ENCODE results near the gene CBX4. TPM values are rescaled to one million over a fixed set of nuclear protein-coding genes. Genes with fewer than 3 reads are reported as not detected.

Gene CBX4
- total and polyA plus RNA-seq, 10 of the 15 experiments (the other 5 are each of a cell fraction or from before 2014, with no cell fraction given) = 0.69 to 24.6 (median 4.2) TPM

DNA sequence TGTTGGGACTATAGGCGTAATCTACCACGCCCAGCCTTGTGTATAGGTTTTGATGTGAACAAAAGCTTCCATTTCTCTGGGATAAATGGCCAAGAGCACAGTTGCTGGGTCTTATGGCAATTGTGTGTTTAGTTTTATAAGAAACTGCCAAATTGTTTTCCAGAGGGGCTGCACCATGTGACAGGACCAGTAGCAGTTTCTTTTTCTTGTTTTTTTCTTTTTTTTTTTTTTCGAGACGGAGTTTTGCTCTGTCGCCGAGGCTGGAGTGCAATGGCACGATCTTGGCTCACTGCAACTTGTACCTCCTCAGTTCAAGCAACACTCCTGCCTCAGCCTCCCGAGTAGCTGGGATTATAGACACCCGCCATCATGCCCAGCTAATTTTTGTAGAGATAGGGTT lies 34.3 kb upstream of the CBX4 start:
- in situ Hi-C loops (cut with MboI) = no loop called here
- intact Hi-C loops (cut with micrococcal nuclease; ENCODE audit: unreplicated experiment) = no loop called here
- H3K9ac ChIP-seq (ENCODE audit: control insufficient read depth, insufficient read depth, low read length) = no peak overlapping the region

DNA sequence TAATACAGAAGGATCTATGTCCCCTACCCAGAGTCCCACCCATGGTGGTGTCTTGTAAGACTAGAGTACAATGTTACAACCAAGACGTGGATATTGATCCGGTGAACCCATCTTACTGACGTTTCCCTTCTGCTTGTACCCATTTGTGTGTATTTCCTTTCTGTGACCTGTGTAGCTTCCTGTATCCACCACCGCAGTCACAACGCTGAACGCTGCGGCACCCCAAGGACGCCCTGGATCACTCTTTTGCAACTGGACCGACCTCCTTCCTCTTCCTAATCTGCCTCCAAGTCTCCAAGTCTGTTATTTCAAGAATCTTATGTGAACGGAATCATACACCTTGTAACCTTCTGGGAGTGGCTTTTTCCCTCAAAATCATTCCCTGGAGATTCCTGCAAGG lies 33.5 kb upstream of the CBX4 start:
- Histone ChIP-seq H3K4me2 (ENCODE audit: control insufficient read depth, insufficient read depth) (no peak overlapping the region), H3K36me3 (ENCODE audit: control insufficient read depth in 2 of 2, insufficient read depth in 2 of 2, low read length in 1 of 2) (no peaks in the 10 kb centered on the region), H3K9me3 (replicated peaks; ENCODE audit: control insufficient read depth, insufficient read depth, low read length) (no peaks in the 10 kb centered on the region), H3K9ac (ENCODE audit: control insufficient read depth, insufficient read depth, low read length) (no peak overlapping the region), H3K4me1 (ENCODE audit: control insufficient read depth, insufficient read depth, low read length) (no peaks in the 10 kb centered on the region), H2AFZ (ENCODE audit: control insufficient read depth, low read depth, low read length) (no peak overlapping the region), H3K27me3 (replicated peaks in 1 of 2; ENCODE audit: control insufficient read depth in 2 of 2, insufficient read depth in 2 of 2, low read length in 1 of 2) (no peaks in the 10 kb centered on the region), H3K79me2 (ENCODE audit: control insufficient read depth, insufficient read depth, low read length) (no peaks in the 10 kb centered on the region), H3K27ac (ENCODE audit: control insufficient read depth, insufficient read depth) (no peak overlapping the region), H4K20me1 (ENCODE audit: control insufficient read depth, insufficient read depth) (no peaks in the 10 kb centered on the region), H3K4me3 (no peak overlapping the region)
- 18% methylated on average over 10 of the region's 10 CpGs for WGBS (ENCODE audit: insufficient coverage, insufficient replicate concordance, low lambda C conversion rate, missing lambda C conversion rate)
- ChIA-PET CTCF (no interaction called here), POLR2A (no interaction called here), SMC1A (ENCODE audit: uncharacterized antibody, unreplicated experiment) (interaction anchor here (1.1 kb wide), 1 partner anchor 8 kb away, joined by 4 read pairs; no protein-coding TSS in a partner anchor), RAD21 (ENCODE audit: unreplicated experiment) (no interaction called here)
- FAIRE-seq (no peak), ATAC-seq (no peak), DNase-seq (ENCODE audit: low read depth, low spot score) (no peak)
- BruUV-seq (replicated peaks) = no TSS peak
- in situ Hi-C loops (cut with MboI) (no loop called here), intact Hi-C loops (cut with micrococcal nuclease; ENCODE audit: unreplicated experiment) (no loop called here)
- TF ChIP-seq DPF2 (IDR thresholded peaks at IDR 0.05) (no peak), LARP7 (IDR thresholded peaks at IDR 0.05) (no peak), CHD4 (IDR thresholded peaks at IDR 0.05) (no peak), CHD1 (IDR thresholded peaks at IDR 0.05; ENCODE audit: low read depth, low read length) (no peak), HDAC2 (IDR thresholded peaks at IDR 0.05) (no peak), SREBF1 (IDR thresholded peaks at IDR 0.05; ENCODE audit: low read length) (no peak), EP300 (IDR thresholded peaks at IDR 0.05; ENCODE audit: borderline replicate concordance in 1 of 2, control insufficient read depth in 1 of 2, low read depth in 2 of 2, low read length in 2 of 2) (no peak)
- TF ChIP-seq, protein P1, sequence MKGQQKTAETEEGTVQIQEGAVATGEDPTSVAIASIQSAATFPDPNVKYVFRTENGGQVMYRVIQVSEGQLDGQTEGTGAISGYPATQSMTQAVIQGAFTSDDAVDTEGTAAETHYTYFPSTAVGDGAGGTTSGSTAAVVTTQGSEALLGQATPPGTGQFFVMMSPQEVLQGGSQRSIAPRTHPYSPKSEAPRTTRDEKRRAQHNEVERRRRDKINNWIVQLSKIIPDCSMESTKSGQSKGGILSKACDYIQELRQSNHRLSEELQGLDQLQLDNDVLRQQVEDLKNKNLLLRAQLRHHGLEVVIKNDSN (IDR thresholded peaks at IDR 0.05; ENCODE audit: borderline replicate concordance, extremely low read length, insufficient read depth, low read depth, low read length) = no peak
- TF ChIP-seq, protein P2, sequence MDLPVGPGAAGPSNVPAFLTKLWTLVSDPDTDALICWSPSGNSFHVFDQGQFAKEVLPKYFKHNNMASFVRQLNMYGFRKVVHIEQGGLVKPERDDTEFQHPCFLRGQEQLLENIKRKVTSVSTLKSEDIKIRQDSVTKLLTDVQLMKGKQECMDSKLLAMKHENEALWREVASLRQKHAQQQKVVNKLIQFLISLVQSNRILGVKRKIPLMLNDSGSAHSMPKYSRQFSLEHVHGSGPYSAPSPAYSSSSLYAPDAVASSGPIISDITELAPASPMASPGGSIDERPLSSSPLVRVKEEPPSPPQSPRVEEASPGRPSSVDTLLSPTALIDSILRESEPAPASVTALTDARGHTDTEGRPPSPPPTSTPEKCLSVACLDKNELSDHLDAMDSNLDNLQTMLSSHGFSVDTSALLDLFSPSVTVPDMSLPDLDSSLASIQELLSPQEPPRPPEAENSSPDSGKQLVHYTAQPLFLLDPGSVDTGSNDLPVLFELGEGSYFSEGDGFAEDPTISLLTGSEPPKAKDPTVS (IDR thresholded peaks at IDR 0.05; ENCODE audit: low read depth, low read length) = no peak

More for the DNA sequence above, 34.3 kb upstream of the CBX4 start:
- no peaks in the 10 kb centered on the region for H3K9me3 ChIP-seq (replicated peaks; ENCODE audit: control insufficient read depth, insufficient read depth, low read length)
- H3K27me3 ChIP-seq (replicated peaks in 1 of 2; ENCODE audit: control insufficient read depth in 2 of 2, insufficient read depth in 2 of 2, low read length in 1 of 2) = no peaks in the 10 kb centered on the region
- CTCF ChIA-PET = interaction anchor here (0.7 to 0.9 kb wide), 2 partner anchors 17 to 126 kb away, joined by 3 to 4 read pairs; no protein-coding TSS in a partner anchor
- WGBS (ENCODE audit: insufficient coverage, insufficient replicate concordance, low lambda C conversion rate, missing lambda C conversion rate) = 55% methylated on average over 7 of the region's 9 CpGs
- ATAC-seq = no peak
- BruUV-seq (replicated peaks) = no TSS peak
- H3K27ac ChIP-seq (ENCODE audit: control insufficient read depth, insufficient read depth) = no peak overlapping the region
- RAD21 ChIA-PET (ENCODE audit: unreplicated experiment) = no interaction called here
- FAIRE-seq = no peak
- SMC1A ChIA-PET (ENCODE audit: uncharacterized antibody, unreplicated experiment) = interaction anchor here (0.8 to 1.1 kb wide), 2 partner anchors 9 to 39 kb away, joined by 3 to 4 read pairs; no protein-coding TSS in a partner anchor
- no peak for TF ChIP-seq MYC (IDR thresholded peaks at IDR 0.05; ENCODE audit: insufficient read depth, insufficient read length, insufficient replicate concordance, low read length, severe bottlenecking)
- TF ChIP-seq, protein P3, sequence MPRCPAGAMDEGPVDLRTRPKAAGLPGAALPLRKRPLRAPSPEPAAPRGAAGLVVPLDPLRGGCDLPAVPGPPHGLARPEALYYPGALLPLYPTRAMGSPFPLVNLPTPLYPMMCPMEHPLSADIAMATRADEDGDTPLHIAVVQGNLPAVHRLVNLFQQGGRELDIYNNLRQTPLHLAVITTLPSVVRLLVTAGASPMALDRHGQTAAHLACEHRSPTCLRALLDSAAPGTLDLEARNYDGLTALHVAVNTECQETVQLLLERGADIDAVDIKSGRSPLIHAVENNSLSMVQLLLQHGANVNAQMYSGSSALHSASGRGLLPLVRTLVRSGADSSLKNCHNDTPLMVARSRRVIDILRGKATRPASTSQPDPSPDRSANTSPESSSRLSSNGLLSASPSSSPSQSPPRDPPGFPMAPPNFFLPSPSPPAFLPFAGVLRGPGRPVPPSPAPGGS (IDR thresholded peaks at IDR 0.05; ENCODE audit: borderline replicate concordance, insufficient read depth, low read depth, low read length, poor library complexity, severe bottlenecking) = no peak
- DNase-seq (ENCODE audit: low read depth, low spot score) = no peak
- no peak overlapping the region for H3K4me3 ChIP-seq
- no peak overlapping the region for H2AFZ ChIP-seq (ENCODE audit: control insufficient read depth, low read depth, low read length)
- POLR2A ChIA-PET = no interaction called here
- no peaks in the 10 kb centered on the region for H3K36me3 ChIP-seq (ENCODE audit: control insufficient read depth in 2 of 2, insufficient read depth in 2 of 2, low read length in 1 of 2)
- no peaks in the 10 kb centered on the region for H4K20me1 ChIP-seq (ENCODE audit: control insufficient read depth, insufficient read depth)
- no peak overlapping the region for H3K4me2 ChIP-seq (ENCODE audit: control insufficient read depth, insufficient read depth)
- no peaks in the 10 kb centered on the region for H3K79me2 ChIP-seq (ENCODE audit: control insufficient read depth, insufficient read depth, low read length)
- no peaks in the 10 kb centered on the region for H3K4me1 ChIP-seq (ENCODE audit: control insufficient read depth, insufficient read depth, low read length)
